Neuron (in vitro differentiated cells): ENCODE measurements around the gene SH3BP5L.
"Not testable (repeated sequence)": the region's sequence is repeated elsewhere in the genome, so short reads cannot be mapped to it uniquely, and the experiment has no call there.

Source experiments
- H2AFZ ChIP-seq: one replicate; pipeline ENCODE4 v1.6.1; 2013; ENCODE audit warnings: low read depth, mild to moderate bottlenecking, inconsistent platforms, low read length, moderate library complexity
- H3K27me3 ChIP-seq: one replicate; pipeline ENCODE4 v1.6.1; 2013; ENCODE audit warnings: low read length; ENCODE audit not compliant: insufficient read depth
- H3K36me3 ChIP-seq: one replicate; pipeline ENCODE4 v1.6.1; 2013; ENCODE audit warnings: low read length; ENCODE audit not compliant: insufficient read depth
- H3K4me1 ChIP-seq: one replicate; pipeline ENCODE4 v1.6.1; 2013; ENCODE audit warnings: low read length; ENCODE audit not compliant: insufficient read depth
- H3K4me3 ChIP-seq: 2 replicates; pipeline ENCODE4 v1.5.1; 2013; ENCODE audit warnings: mild to moderate bottlenecking, low read length, moderate library complexity
- H3K9me3 ChIP-seq: one replicate; pipeline ENCODE4 v1.6.1; 2013; ENCODE audit warnings: low read length

Gene SH3BP5L

GRCh38 chr1:248834343-248834940 lies 8.7 kb upstream of the SH3BP5L start:
- Histone ChIP-seq H3K36me3 (no peaks in the 10 kb centered on the region), H2AFZ (no peak overlapping the region), H3K4me3 (no peak overlapping the region), H3K27me3 (no peaks in the 10 kb centered on the region), H3K9me3 (no peaks in the 10 kb centered on the region), H3K4me1 (peaks cover 10% of the 10 kb centered on the region)

DNA sequence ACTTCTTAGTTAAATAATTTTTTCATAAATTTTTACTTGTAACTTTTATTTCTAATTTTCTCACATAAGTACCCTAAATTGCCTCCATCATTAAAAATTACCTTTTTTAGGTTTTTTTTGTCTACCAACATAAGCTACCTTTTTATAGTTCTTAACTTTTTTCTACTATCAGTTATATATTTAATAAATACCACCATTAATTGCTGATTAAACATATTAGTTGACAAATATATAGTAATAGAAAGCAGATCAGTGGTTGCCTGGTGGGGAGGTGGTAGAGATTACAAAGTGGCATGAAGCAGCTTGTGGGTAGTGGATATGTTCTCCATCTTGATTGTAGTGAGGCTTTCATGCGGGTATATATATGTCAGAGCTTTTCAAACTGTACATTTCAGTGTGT lies 6.1 kb upstream of the SH3BP5L start:
- Histone ChIP-seq H2AFZ (no peak overlapping the region), H3K4me1 (peaks cover 1% of the 10 kb centered on the region), H3K36me3 (no peaks in the 10 kb centered on the region), H3K4me3 (no peak overlapping the region), H3K9me3 (no peaks in the 10 kb centered on the region), H3K27me3 (no peaks in the 10 kb centered on the region)

DNA sequence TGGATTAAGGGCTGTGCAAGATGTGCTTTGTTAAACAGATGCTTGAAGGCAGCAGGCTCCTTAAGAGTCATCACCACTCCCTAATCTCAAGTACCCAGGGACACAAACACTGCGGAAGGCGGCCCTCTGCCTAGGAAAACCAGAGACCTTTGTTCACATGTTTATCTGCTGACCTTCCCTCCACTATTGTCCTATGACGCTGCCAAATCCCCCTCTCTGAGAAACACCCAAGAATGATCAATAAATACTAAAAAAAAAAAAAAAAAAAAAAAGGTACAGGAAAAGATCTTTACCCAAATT lies 5.0 kb upstream of the SH3BP5L start:
- not testable (repeated sequence) for H3K4me3 ChIP-seq, H3K36me3 ChIP-seq, H2AFZ ChIP-seq, H3K4me1 ChIP-seq, H3K27me3 ChIP-seq, H3K9me3 ChIP-seq

GRCh38 chr1:248828845-248829244 lies 3.1 kb upstream of the SH3BP5L start:
- Histone ChIP-seq H2AFZ (no peak overlapping the region), H3K4me1 (peaks cover 20% of the 10 kb centered on the region), H3K36me3 (peaks cover 6% of the 10 kb centered on the region), H3K27me3 (no peaks in the 10 kb centered on the region), H3K4me3 (no peak overlapping the region), H3K9me3 (no peaks in the 10 kb centered on the region)

GRCh38 chr1:248825573-248825908 lies 174 bp downstream of the SH3BP5L start:
- no peaks in the 10 kb centered on the region for H3K27me3 ChIP-seq
- H3K36me3 ChIP-seq: peaks cover 28% of the 10 kb centered on the region
- peak overlapping the region; percentile 89 for H2AFZ ChIP-seq
- peaks cover 30% of the 10 kb centered on the region for H3K4me1 ChIP-seq
- H3K9me3 ChIP-seq: no peaks in the 10 kb centered on the region
- H3K4me3 ChIP-seq: peak overlapping the region; percentile 95

- peaks cover 32% of the 10 kb centered on the region for H3K36me3 ChIP-seq
- peak overlapping the region; percentile 95 for H3K4me3 ChIP-seq
- H2AFZ ChIP-seq: no peak overlapping the region
- H3K4me1 ChIP-seq: peaks cover 30% of the 10 kb centered on the region
- H3K27me3 ChIP-seq: no peaks in the 10 kb centered on the region
- H3K9me3 ChIP-seq: no peaks in the 10 kb centered on the region
Observed at GRCh38 chr1:248825136-248825535, 579 bp downstream of the SH3BP5L start.

GRCh38 chr1:248824701-248825100 lies 1.0 kb downstream of the SH3BP5L start:
- H3K36me3 ChIP-seq: peaks cover 33% of the 10 kb centered on the region
- H2AFZ ChIP-seq: no peak overlapping the region
- H3K4me3 ChIP-seq: peak overlapping the region; percentile 95
- H3K27me3 ChIP-seq: no peaks in the 10 kb centered on the region
- no peaks in the 10 kb centered on the region for H3K9me3 ChIP-seq
- H3K4me1 ChIP-seq: peaks cover 30% of the 10 kb centered on the region

DNA sequence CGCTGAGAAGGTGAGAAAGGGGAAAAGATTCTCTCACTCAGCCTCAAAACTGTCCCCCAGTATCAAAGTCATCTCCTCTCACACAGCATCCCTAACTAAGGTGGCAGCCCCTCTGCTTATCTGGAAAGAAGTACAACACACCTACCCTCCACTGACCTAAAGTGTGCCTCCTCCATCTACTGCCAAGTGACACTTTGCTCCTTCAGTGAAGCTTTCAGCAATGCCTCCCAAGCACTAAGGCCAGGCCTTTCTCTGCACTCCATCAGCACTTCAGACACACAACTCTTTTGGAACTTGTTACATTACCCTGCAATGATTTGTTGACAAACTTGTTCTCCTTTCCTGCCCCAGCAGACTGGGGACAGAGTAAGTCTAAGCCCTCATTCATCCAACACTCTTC lies 1.4 kb downstream of the SH3BP5L start:
- Histone ChIP-seq H3K36me3 (peaks cover 33% of the 10 kb centered on the region), H3K4me3 (peak overlapping the region; percentile 95), H3K4me1 (peaks cover 30% of the 10 kb centered on the region)

GRCh38 chr1:248823517-248824001 lies 2.2 kb downstream of the SH3BP5L start:
- Histone ChIP-seq H3K4me1 (peaks cover 30% of the 10 kb centered on the region), H2AFZ (no peak overlapping the region), H3K36me3 (peaks cover 37% of the 10 kb centered on the region), H3K27me3 (no peaks in the 10 kb centered on the region), H3K4me3 (no peak overlapping the region), H3K9me3 (no peaks in the 10 kb centered on the region)

More for the DNA sequence above, 1.4 kb downstream of the SH3BP5L start:
- Histone ChIP-seq H3K9me3 (no peaks in the 10 kb centered on the region), H3K27me3 (no peaks in the 10 kb centered on the region), H2AFZ (no peak overlapping the region)

DNA sequence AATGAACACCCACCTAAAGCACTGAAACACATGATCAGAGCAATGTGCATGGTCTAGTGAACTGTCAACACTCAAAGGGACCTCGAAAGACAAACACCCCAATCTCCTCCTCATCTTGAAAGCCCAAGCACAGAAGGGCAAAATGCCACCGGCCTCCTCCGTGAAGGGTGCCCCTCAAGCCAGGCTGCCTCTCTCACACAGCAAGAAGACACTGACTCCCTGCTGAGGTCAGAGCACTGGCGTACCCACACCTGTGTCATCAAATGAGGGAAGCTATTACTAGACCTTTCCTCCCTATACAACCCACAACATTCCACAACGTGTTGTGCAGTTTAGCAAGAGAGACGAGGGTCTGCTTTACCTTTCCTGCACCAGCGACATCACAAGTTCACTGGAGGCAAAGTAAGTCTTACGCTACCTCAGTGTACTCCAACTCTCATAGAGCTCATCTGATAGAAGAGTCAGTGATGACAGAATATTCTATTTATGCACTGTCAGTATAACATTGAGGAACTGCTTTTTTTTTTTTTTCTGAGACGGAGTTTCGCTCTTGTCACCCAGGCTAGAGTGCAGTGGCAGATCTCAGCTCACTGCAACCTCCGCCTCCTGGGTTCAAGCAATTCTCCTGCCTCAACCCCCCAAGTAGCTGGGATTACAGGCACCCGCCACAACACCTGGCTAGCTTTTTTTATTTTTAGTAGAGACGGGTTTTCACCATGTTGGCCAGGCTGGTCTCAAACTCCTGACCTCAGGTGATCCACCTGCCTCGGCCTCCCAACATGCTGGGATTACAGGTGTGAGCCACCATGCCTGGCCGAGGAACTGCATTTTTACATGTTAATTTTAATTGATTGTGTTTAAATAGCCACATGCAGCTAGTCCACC lies 3.3 kb downstream of the SH3BP5L start:
- peaks cover 40% of the 10 kb centered on the region for H3K36me3 ChIP-seq

GRCh38 chr1:248821641-248822040 lies 4.1 kb downstream of the SH3BP5L start:
- Histone ChIP-seq H3K9me3 (no peaks in the 10 kb centered on the region), H2AFZ (no peak overlapping the region), H3K4me1 (peaks cover 27% of the 10 kb centered on the region), H3K27me3 (no peaks in the 10 kb centered on the region), H3K36me3 (peaks cover 47% of the 10 kb centered on the region), H3K4me3 (no peak overlapping the region)

More for the DNA sequence above, 3.3 kb downstream of the SH3BP5L start:
- H3K4me1 ChIP-seq: peaks cover 30% of the 10 kb centered on the region
- H3K9me3 ChIP-seq: no peaks in the 10 kb centered on the region
- no peak overlapping the region for H3K4me3 ChIP-seq
- no peaks in the 10 kb centered on the region for H3K27me3 ChIP-seq
- H2AFZ ChIP-seq: no peak overlapping the region

- H3K9me3 ChIP-seq: no peaks in the 10 kb centered on the region
- H3K27me3 ChIP-seq: no peaks in the 10 kb centered on the region
- H3K4me3 ChIP-seq: no peak overlapping the region
- H3K4me1 ChIP-seq: peaks cover 26% of the 10 kb centered on the region
- peaks cover 52% of the 10 kb centered on the region for H3K36me3 ChIP-seq
- no peak overlapping the region for H2AFZ ChIP-seq
Observed at GRCh38 chr1:248821101-248821500, 4.6 kb downstream of the SH3BP5L start.

DNA sequence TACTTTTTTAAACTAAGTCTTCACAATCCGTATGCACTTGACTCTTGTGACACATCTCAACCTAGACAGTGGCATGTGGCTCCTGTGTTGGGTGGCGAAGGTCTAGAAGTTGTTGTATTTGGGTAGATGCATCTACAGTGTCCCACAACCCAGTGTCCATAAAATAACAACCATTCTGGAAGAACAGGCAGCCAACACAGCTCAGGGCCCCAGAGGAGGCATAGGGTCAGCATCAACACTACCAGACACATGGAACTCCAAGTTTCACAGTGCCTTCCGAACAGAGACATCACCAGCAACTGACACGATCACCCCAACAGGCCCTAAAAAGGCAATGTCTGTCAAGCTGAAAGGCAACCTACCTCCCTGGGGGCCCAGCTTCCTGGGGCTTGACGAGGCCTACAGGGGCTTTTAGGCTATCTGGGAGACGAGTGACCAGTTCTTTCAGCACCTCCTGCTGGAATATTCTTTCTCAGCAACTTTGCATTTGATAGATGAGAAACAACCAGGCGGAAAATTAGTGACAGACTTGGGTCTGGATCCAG lies 5.6 kb downstream of the SH3BP5L start:
- Histone ChIP-seq H3K9me3 (no peaks in the 10 kb centered on the region), H3K27me3 (no peaks in the 10 kb centered on the region), H3K4me3 (no peak overlapping the region), H3K36me3 (peaks cover 62% of the 10 kb centered on the region), H2AFZ (no peak overlapping the region), H3K4me1 (peaks cover 22% of the 10 kb centered on the region)
